Cardiac fibroblast (primary cell): Measurements from ENCODE around the gene DNAJC27.
A peak's percentile ranks its signal among the peaks of the same experiment; 100 is the strongest.

Experiments
- DNase-seq, 2 donors: peaks; one replicate each; pipeline versions ENCODE4 v3.0.0 to v3.0.0-alpha.2; 2010; ENCODE audit warnings: low read depth in 2 of 2
- H3K4me3 ChIP-seq, 2 donors: replicated peaks in 1 of 2; 1 replicate in 1 of 2; 2 replicates in 1 of 2; pipeline ENCODE4 v1.5.1; 2011; ENCODE audit warnings: low read depth in 2 of 2, low read length in 2 of 2, mild to moderate bottlenecking in 2 of 2, moderate library complexity in 1 of 2
- TF ChIP-seq, protein P1 (sequence below): IDR thresholded peaks from one replicate; pipeline ENCODE4 v1.5.1; 2011; ENCODE audit warnings: low read depth, mild to moderate bottlenecking, low read length, inconsistent platforms

Gene DNAJC27

DNA sequence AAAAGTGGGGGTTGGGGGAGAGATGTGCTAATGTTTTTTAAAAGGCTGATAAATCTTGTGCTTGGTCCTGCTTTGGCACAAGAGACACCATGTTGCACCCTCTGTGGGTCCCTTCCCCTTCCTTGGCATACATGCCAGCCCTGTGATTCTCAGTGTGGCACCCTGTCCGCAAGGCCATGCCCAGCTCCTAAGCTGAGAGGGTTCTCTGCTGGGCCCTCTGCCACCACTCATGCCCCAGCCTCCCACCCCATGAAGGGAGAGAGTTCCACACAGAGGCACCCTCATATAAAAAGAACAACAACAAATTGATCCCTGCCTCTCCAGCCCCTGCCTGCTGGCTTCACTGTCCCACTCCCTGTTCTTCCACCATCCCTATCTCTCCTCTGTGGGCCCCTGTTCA, 49.2 kb downstream of the DNAJC27 start:
- TF ChIP-seq, protein P1, sequence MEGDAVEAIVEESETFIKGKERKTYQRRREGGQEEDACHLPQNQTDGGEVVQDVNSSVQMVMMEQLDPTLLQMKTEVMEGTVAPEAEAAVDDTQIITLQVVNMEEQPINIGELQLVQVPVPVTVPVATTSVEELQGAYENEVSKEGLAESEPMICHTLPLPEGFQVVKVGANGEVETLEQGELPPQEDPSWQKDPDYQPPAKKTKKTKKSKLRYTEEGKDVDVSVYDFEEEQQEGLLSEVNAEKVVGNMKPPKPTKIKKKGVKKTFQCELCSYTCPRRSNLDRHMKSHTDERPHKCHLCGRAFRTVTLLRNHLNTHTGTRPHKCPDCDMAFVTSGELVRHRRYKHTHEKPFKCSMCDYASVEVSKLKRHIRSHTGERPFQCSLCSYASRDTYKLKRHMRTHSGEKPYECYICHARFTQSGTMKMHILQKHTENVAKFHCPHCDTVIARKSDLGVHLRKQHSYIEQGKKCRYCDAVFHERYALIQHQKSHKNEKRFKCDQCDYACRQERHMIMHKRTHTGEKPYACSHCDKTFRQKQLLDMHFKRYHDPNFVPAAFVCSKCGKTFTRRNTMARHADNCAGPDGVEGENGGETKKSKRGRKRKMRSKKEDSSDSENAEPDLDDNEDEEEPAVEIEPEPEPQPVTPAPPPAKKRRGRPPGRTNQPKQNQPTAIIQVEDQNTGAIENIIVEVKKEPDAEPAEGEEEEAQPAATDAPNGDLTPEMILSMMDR, result no peak
- H3K4me3 ChIP-seq, result no peak overlapping the region
- no peak for DNase-seq

DNA sequence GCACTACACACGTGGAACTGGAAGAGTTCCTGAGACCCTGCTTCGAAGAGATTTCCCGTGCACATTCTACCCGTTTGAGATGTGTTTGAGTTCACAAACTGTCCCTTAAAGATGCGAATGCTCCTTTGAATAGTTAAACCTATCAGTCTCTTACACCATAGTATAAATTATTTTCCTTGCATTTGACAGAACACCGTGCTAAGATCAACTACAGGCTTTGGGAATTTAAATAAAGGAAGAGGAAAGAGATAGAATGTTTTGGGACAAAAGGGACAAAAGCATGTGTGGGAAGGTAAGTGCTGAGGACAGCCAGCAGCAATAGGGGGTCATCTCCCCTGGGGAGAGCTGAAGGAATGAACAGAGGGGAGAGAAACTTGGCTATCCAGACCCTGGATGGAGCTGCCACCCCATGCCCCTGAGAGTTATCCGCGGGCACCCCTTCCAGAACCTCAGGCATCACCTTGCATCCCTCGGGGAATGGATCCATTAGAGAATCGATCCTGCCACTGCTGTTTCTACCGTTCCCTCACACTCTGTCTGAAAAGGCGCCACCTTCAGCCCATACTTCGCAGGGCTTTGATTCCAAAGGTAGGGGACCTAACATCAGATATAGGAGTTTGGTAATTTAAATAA, 50.8 kb downstream of the DNAJC27 start:
- TF ChIP-seq, protein P1, result peak; percentile 11
- DNase-seq, result no peak
- H3K4me3 ChIP-seq, result peak overlapping the region; percentile 40 to 58

DNA sequence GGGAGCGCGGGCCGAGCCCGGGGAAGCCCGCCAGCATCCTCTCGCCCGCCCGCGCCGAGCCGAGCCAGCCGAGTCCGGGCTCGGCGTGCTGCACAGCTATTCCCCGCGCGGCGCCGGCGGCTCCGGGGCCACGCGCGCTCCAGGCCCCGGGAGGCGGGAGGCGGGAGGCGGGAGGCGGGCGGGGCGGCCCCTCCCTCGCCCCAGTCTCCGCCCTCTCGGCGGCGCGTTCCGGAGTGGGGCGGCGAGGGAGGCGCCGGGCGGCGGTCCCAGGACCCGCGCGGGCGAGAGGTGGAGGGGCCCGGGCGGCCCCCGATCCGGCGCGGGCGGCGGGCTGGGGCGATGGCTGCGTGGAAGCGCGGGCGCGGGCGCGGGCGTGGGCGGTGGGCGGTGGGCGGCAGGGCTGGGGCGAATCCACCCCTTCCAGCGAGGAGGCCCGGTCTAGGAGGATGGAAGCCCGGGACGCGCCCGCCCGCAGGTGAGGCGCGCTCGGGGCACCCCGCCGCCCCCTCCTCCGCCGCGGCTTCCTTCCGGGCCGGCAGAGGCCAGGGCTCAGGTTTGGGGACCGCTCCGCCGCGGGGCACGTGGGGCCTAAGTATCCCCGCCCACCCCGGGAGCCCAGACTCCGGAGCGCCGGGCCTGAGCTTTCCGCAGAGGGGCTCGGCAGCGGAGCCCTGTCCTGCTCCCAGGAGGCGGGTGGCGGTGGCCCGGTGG, 51.5 kb downstream of the DNAJC27 start, which contains the start of gene ADCY3:
Gene ADCY3, minus strand, starts transcription at position 140 of the 711 bp plus-strand sequence. CDS start 1,250 bp downstream, outside the sequence.
- TF ChIP-seq, protein P1, result no peak
- H3K4me3 ChIP-seq, result peak within 1 kb of the TSS; percentile 58 to 60
- DNase-seq, result peak in 1 of 2 donors; percentile 62

DNA sequence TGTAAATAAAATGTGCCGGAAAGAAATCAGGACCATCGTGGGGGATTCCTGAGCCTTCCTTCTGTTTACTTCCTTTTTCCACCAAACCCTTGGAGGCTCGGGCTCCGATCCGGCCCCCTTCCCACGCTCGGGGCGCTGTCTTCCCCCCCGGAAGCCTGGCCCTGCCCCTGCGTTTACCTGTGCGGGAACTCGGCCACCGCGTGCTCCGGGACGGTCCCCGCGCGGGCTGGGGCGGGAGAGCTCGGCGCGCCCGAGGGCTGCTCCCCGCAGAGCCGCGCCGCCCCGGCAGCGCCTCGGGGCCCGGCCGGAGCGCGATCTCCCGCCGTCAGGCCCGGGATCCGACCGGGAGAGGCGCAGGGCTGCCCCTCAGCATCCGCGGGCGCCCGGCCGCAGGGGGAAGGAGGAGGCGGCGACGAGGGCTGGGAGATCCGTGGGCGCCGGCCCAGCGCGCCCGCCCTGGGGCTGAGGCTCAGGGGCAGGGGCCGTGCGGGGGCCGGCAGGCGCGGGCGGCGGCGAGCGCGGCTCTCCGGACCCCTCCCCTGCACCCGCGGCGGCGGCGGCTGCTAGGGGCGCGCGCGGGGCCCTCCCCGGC, 52.2 kb downstream of the DNAJC27 start:
- DNase-seq, result no peak
- TF ChIP-seq, protein P1, result no peak
- peak overlapping the region; percentile 58 to 60 for H3K4me3 ChIP-seq

DNA sequence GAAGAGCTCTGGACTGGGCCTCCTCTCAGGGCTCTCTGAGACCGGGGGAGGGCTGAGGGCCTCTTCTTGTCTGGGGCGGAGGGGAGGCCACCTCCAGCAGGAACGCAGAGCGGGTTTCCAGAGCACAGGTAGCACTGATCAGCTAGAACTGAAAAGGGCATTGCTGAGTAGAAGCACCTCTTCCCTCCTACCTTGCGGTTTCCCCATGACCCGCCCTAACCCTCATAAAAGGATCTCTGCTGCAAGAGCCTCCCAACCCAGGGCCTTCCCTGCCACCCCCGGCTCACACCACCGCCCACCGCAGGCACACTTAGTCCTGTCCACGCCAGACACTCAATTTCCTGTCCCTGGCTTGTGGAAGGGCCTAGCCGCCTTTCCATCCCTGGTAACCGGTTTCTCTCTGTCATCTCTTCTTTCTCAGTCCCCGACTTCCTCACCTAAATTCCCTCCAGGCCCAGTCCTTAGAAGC, 52.7 kb downstream of the DNAJC27 start:
- TF ChIP-seq, protein P1, result no peak
- DNase-seq, result peak in 1 of 2 donors; percentile 26

DNA sequence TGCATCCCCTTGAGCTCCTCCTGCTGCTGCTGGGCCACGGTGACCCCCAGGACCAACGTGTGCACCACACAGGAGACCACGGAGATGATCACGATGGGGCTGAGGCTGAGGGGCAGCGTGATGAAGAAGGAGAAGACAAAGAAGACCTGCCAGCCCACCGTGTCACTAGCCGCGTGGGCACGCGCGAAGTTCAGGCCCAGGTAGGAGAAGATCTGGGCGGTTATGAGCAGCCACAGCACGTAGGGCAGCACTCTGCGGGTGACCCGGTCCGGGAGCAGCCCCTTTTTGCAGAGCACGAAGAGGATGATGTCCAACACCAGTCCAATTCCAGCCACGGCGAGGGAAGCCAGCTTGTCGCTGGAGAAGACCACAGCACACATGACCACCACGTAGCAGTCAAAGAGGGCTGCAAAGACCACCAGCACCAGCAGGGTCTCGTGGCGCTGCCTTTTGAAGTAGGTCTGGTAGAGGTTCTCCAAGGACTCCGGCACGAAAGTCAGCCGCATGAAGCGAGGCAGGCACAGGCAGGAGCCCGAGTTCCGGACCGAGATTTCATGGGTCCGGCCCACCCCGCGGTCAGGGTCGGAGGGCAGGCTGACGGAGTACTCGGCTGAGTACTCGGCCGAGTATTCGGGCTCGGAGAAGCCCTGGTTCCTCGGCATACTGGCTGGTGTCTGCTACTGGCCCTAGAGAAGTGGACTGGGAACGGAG, 53.3 kb downstream of the DNAJC27 start:
- peak overlapping the region; percentile 58 to 60 for H3K4me3 ChIP-seq
- no peak for DNase-seq
- TF ChIP-seq, protein P1, result no peak

More for the DNA sequence above, 52.7 kb downstream of the DNAJC27 start:
- H3K4me3 ChIP-seq, result peak overlapping the region; percentile 58 to 60
